Type B pancreatic cell (in vitro differentiated cells): ENCODE measurements around the gene FIBP. TPM values are rescaled to one million over a fixed set of nuclear protein-coding genes. Genes with fewer than 3 reads are reported as not detected.
A peak's percentile ranks its signal among the peaks of the same experiment; 100 is the strongest.

Source experiments
- DNase-seq: peaks from one replicate; pipeline ENCODE4 v3.0.0; 2021; ENCODE audit warnings: mixed read lengths; ENCODE audit not compliant: unreplicated experiment; ENCODE audit errors: extremely low spot score
- H3K27ac Mint-ChIP-seq: 2 replicates; pipeline ENCODE4 v1.8.0; 2021; ENCODE audit warnings: mild to moderate bottlenecking, mixed read lengths
- H3K27me3 Mint-ChIP-seq: 2 replicates; pipeline ENCODE4 v1.8.0; 2021; ENCODE audit warnings: mixed read lengths
- H3K36me3 Mint-ChIP-seq: 2 replicates; pipeline ENCODE4 v1.8.0; 2021; ENCODE audit warnings: mixed read lengths
- H3K4me1 Mint-ChIP-seq: one replicate; pipeline ENCODE4 v1.8.0; 2021; ENCODE audit warnings: mixed read lengths; ENCODE audit not compliant: unreplicated experiment
- H3K4me3 Mint-ChIP-seq: 2 replicates; pipeline ENCODE4 v1.8.0; 2021; ENCODE audit warnings: mild to moderate bottlenecking, mixed read lengths
- H3K9me3 Mint-ChIP-seq: 2 replicates; pipeline ENCODE4 v1.8.0; 2021; ENCODE audit warnings: mixed read lengths
- total RNA-seq: library from RNA; stranded (reverse); gene quantifications from 2 replicates; pipeline ENCODE4 v1.2.1, GENCODE V29; 2021; ENCODE audit warnings: low replicate concordance
- TF ChIP-seq, protein P1 (sequence below): fragments of 200-600 bp; sonication (generic); conservative IDR thresholded peaks from 2 replicates; pipeline ENCODE4 v1.5.0; 2021; ENCODE audit warnings: antibody characterized with exemption, mild to moderate bottlenecking

FIBP gene
- total RNA-seq, 1 donor from 2014 or later: 74.7 TPM

DNA sequence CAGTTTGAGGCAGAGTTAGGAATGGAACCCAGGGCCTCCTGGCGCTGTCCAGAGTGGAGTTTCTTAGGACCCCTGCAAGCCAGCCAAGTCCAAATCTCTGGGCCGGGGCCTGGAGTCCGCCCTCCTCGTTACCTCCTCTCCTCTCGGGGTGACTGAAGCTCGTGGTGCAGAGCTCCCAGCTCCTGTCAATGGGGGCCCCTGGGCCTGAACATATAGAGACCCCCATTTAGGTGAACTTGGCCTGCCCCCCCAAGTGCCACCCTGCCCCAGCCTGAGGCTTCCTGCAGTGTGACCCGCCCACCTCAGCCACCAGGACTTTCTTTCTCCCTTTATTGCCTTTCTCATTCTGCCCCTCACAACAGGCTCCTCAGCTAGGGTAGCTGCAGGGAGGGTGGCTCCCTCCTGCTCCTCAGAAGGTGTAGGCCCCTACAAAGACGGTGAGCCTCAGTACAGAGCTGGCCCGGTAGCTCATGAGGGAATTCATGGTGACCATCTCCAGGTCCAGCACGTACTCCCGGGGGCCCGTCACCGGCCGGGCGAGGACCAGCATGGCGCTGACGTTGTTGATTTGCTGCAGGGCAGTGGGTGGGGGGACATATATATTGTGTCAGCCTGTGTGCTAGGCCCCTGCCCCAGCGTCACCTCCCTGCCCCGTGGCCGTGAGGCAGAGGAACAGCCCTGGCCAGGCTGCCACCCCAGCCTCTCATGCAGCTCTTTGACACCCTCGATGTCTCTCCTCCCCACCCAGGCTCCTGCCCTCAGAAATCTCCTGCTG is 21.6 kb downstream of the FIBP start:
- Mint-ChIP-seq H3K4me1 (peaks cover 14% of the 10 kb centered on the region), H3K9me3 (no peaks in the 10 kb centered on the region), H3K27me3 (no peaks in the 10 kb centered on the region), H3K4me3 (peak overlapping the region; percentile 79), H3K27ac (peak overlapping the region; percentile 37), H3K36me3 (peaks cover 4% of the 10 kb centered on the region)
- DNase-seq: no peak
- TF ChIP-seq, protein P1, sequence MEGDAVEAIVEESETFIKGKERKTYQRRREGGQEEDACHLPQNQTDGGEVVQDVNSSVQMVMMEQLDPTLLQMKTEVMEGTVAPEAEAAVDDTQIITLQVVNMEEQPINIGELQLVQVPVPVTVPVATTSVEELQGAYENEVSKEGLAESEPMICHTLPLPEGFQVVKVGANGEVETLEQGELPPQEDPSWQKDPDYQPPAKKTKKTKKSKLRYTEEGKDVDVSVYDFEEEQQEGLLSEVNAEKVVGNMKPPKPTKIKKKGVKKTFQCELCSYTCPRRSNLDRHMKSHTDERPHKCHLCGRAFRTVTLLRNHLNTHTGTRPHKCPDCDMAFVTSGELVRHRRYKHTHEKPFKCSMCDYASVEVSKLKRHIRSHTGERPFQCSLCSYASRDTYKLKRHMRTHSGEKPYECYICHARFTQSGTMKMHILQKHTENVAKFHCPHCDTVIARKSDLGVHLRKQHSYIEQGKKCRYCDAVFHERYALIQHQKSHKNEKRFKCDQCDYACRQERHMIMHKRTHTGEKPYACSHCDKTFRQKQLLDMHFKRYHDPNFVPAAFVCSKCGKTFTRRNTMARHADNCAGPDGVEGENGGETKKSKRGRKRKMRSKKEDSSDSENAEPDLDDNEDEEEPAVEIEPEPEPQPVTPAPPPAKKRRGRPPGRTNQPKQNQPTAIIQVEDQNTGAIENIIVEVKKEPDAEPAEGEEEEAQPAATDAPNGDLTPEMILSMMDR: no peak

DNA sequence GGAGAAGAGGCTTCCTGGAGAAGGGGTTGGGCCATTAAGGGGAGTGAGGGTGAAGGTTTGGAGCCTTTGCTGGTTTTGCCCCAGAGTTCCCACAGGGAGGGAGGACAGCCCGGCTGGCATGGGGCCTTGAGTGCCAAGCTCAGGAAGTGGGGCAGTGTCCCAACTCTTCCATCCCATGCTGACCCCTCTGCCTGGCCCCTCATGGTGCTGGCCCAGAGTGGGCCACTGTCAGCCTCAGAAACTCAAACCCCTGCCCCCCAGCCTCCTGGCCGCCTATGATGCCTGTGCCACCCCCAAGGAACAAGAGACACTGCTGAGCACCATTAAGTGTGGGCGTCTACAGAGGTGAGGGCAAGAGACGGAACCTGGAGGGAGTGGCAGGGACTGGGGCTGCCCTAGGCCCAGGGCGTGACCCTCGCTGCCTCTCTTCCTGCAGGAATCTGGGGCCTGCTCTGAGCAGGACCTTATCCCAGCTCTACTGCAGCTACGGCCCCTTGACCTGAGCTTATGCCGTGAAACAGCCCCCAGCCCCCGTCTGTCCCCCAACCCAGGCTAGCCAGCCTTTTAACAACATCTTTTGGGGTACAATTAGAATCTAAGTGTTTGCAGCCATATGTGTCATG is 22.6 kb downstream of the FIBP start:
- H3K36me3 Mint-ChIP-seq: peaks cover 4% of the 10 kb centered on the region
- H3K9me3 Mint-ChIP-seq: no peaks in the 10 kb centered on the region
- TF ChIP-seq, protein P1: no peak
- no peaks in the 10 kb centered on the region for H3K27me3 Mint-ChIP-seq
- no peak for DNase-seq
- peaks cover 21% of the 10 kb centered on the region for H3K4me1 Mint-ChIP-seq
- H3K27ac Mint-ChIP-seq: no peak overlapping the region
- no peak overlapping the region for H3K4me3 Mint-ChIP-seq

DNA sequence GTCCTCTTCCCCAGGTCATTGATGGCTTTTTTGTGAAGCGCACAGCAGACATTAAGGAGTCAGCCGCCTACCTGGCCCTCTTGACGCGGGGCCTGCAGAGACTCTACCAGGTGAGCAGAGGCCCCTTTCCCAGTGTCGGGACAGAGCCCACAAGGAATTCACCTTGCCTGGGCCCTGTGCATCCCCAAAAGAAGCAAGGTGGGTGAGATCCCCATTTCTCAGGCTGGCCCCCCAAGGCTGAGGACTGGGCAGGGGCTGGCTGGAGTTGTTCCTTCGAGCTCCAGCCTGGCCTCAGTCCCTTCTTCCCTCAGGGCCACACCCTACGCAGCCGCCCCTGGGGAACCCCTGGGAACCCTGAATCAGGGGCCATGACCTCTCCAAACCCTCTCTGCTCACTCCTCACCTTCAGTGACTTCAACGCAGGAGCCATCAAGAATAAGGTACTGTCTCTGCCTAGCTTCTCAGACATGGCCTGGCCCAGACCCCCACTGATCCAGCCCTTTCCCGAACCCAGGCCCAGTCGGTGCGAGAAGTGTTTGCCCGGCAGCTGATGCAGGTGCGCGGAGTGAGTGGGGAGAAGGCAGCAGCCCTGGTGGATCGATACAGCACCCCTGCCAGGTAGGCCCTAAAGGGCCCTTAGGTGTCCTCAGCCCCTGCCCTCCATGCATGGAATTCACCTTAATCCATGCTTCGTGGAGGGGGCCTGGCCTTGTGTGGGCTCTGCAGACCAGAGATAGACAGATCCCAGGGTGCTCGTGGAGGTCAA is 23.4 kb downstream of the FIBP start:
- no peak overlapping the region for H3K27ac Mint-ChIP-seq

DNA sequence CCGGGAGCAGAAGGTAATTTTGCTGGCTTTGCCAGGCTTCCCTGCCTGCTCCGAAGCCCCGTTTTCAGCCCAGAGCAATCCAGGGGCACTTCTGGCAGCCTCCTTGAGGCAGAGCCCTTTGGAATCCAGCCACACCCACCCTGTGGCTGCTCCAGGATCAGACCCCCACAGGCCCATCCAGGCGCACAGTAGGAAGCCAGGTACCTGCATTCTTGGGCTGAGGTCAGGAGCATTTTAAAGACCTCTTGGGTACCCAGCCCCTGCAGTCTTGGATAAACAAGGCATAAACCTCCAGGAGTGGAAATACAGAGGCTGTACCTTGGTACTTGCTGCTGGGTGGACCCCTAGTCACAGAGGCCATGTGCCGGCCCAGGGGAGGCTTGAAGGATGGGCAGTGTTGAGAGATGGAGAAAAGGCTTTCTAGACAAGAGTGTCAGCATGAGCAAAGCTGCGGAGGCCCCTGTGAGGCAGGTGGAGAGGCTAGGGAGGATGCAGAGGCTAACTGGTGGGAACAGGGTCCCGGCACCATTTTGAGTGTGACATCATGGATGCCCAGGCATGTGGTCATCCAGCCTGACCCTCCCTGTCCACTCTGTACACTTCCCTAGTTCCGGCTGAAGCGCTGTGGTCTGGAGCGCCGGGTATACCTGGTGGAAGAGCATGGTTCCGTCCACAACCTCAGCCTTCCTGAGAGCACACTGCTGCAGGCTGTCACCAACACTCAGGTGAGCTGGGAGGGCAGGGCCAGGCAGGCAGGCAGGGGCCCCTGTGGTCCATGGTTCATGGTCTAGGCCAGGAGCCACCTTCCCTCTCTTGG is 24.2 kb downstream of the FIBP start:
- Mint-ChIP-seq H3K4me3 (no peak overlapping the region), H3K36me3 (peaks cover 4% of the 10 kb centered on the region), H3K27ac (no peak overlapping the region), H3K27me3 (no peaks in the 10 kb centered on the region), H3K4me1 (peaks cover 21% of the 10 kb centered on the region), H3K9me3 (no peaks in the 10 kb centered on the region)
- no peak for DNase-seq
- TF ChIP-seq, protein P1: no peak

More for the DNA sequence above, 23.4 kb downstream of the FIBP start:
- peaks cover 21% of the 10 kb centered on the region for H3K4me1 Mint-ChIP-seq
- H3K4me3 Mint-ChIP-seq: no peak overlapping the region
- no peaks in the 10 kb centered on the region for H3K27me3 Mint-ChIP-seq
- TF ChIP-seq, protein P1: no peak
- peaks cover 4% of the 10 kb centered on the region for H3K36me3 Mint-ChIP-seq
- no peaks in the 10 kb centered on the region for H3K9me3 Mint-ChIP-seq
- no peak for DNase-seq
